CD4-positive, alpha-beta memory T cell (primary cell): Measurements from ENCODE around the gene SYS1. TPM values are rescaled to one million over a fixed set of nuclear protein-coding genes. Genes with fewer than 3 reads are reported as not detected.

ENCODE experiments used
- CTCF ChIA-PET: fragments of 350-600 bp; sonication (Branson Sonifier 250); formaldehyde crosslinking; loops from one replicate; lab custom pipeline; 2021; ENCODE audit warnings: inconsistent platforms; ENCODE audit not compliant: partially characterized antibody; lab: Charles Lee
- POLR2A ChIA-PET: fragments of 350-600 bp; sonication (Branson Sonifier 250); formaldehyde crosslinking; loops from one replicate; lab custom pipeline; 2021; ENCODE audit not compliant: partially characterized antibody; lab: Charles Lee
- DNase-seq, 5 donors: peaks; one replicate each; pipeline versions ENCODE4 v3.0.0 to v3.0.0-alpha.2; 2020 to 2022; ENCODE audit warnings: mixed read lengths in 1 of 5
- H3K27ac ChIP-seq: one replicate; pipeline ENCODE4 v1.7.0; 2013; ENCODE audit warnings: low read depth, low read length
- H3K27me3 ChIP-seq: 2 replicates; pipeline ENCODE4 v1.7.0; 2013; ENCODE audit warnings: mild to moderate bottlenecking, low read length, moderate library complexity; ENCODE audit not compliant: insufficient read depth
- H3K36me3 ChIP-seq: 2 replicates; pipeline ENCODE4 v1.7.0; 2013; ENCODE audit warnings: mild to moderate bottlenecking, low read length, moderate library complexity; ENCODE audit not compliant: insufficient read depth
- H3K4me1 ChIP-seq: 2 replicates; pipeline ENCODE4 v1.7.0; 2013; ENCODE audit warnings: mild to moderate bottlenecking, low read length, moderate library complexity; ENCODE audit not compliant: insufficient read depth
- H3K4me3 ChIP-seq, 2 donors: one replicate each; pipeline ENCODE4 v1.7.0; 2013; ENCODE audit warnings: low read length in 2 of 2, mild to moderate bottlenecking in 1 of 2
- H3K9me3 ChIP-seq, 2 donors: one replicate each; pipeline ENCODE4 v1.7.0; 2013; ENCODE audit warnings: low read length in 2 of 2, control low read depth in 1 of 2; ENCODE audit not compliant: control insufficient read depth in 1 of 2
- H3K27ac Mint-ChIP-seq, 7 donors: one replicate each; pipeline ENCODE4 v1.8.0; 2020 to 2021; ENCODE audit warnings: mixed read lengths in 7 of 7, mild to moderate bottlenecking in 6 of 7, inconsistent platforms in 3 of 7, moderate library complexity in 3 of 7
- H3K27me3 Mint-ChIP-seq, 2 donors: one replicate each; pipeline ENCODE4 v1.8.0; 2020 to 2021; ENCODE audit warnings: mixed read lengths in 2 of 2
- H3K36me3 Mint-ChIP-seq, 2 donors: one replicate each; pipeline ENCODE4 v1.8.0; 2020 to 2021; ENCODE audit warnings: mixed read lengths in 2 of 2, inconsistent platforms in 1 of 2, mild to moderate bottlenecking in 1 of 2
- H3K4me1 Mint-ChIP-seq, 4 donors: one replicate each; pipeline ENCODE4 v1.8.0; 2020 to 2021; ENCODE audit warnings: mixed read lengths in 4 of 4, mild to moderate bottlenecking in 1 of 4
- H3K4me3 Mint-ChIP-seq, 8 donors: one replicate each; pipeline ENCODE4 v1.8.0; 2020 to 2021; ENCODE audit warnings: mixed read lengths in 8 of 8, mild to moderate bottlenecking in 7 of 8, moderate library complexity in 6 of 8, inconsistent platforms in 3 of 8
- H3K9me3 Mint-ChIP-seq, 8 donors: one replicate each; pipeline ENCODE4 v1.8.0; 2020 to 2021; ENCODE audit warnings: mixed read lengths in 8 of 8, mild to moderate bottlenecking in 5 of 8, inconsistent platforms in 3 of 8, moderate library complexity in 1 of 8
- intact Hi-C: fragments of 100-400 bp; cut with micrococcal nuclease; formaldehyde crosslinking; loops from one replicate; pipeline ENCODE4 v1.15.1; 2023
- polyA plus RNA-seq, 2 donors: library from polyadenylated mRNA; unstranded; fragments of 300-500 nt; fragmentation: Illumina TruSeq; gene quantifications; one replicate each; pipeline ENCODE4 v1.2.3, GENCODE V29; 2021
- total RNA-seq, 2 experiments: library from RNA; stranded (reverse); gene quantifications; one replicate each; pipeline ENCODE4 v1.2.3, GENCODE V29; 2021

SYS1 gene
- total and polyA plus RNA-seq, 4 experiments from 2014 or later, result 24.7 to 56.6 (median 43.3) TPM

DNA sequence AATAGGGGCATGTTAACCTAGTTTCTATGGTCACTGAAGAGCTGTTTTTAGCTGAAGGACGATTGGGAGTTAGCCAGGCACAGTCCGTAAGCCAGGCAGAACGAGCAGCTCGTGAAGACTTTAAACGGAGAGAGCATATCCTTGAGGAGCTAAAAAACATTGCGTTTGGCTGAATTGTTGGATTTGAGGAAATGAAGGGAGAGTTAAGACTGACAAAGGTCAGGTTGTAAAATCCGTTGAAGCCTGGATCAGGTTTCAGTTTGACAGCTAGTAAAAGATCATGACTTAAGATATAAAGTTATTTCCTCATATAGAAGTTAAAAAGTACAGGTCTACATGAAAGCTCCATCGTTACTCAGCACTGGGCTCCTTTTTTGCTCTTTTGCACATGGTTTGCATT lies 47.9 kb downstream of the SYS1 start:
- Mint-ChIP-seq H3K27ac (peak overlapping the region in 1 of 7 donors; percentile 41), H3K4me1 (peaks cover 14 to 27% (median 17%) of the 10 kb centered on the region in 4 donors), H3K4me3 (peak overlapping the region in 1 of 8 donors; percentile 32), H3K9me3 (no peaks in the 10 kb centered on the region), H3K36me3 (peaks cover 3 to 16% of the 10 kb centered on the region in 2 donors), H3K27me3 (no peaks in the 10 kb centered on the region)
- ChIA-PET POLR2A (interaction anchor here (1.6 to 3.8 kb wide), 2 partner anchors 37 to 48 kb away, joined by 4 to 15 read pairs; partner anchors contain the start of gene SYS1), CTCF (interaction anchor here (0.8 to 3.9 kb wide), 6 partner anchors 9 to 47 kb away, joined by 3 to 18 read pairs (median 5); partner anchors contain the start of gene SYS1)
- no peak overlapping the region for H3K27ac ChIP-seq
- intact Hi-C loops, result no loop called here
- DNase-seq, result no peak
- no peaks in the 10 kb centered on the region for H3K27me3 ChIP-seq
- H3K36me3 ChIP-seq, result no peaks in the 10 kb centered on the region
- no peaks in the 10 kb centered on the region for H3K9me3 ChIP-seq
- no peak overlapping the region for H3K4me3 ChIP-seq
- H3K4me1 ChIP-seq, result peaks cover 20% of the 10 kb centered on the region

DNA sequence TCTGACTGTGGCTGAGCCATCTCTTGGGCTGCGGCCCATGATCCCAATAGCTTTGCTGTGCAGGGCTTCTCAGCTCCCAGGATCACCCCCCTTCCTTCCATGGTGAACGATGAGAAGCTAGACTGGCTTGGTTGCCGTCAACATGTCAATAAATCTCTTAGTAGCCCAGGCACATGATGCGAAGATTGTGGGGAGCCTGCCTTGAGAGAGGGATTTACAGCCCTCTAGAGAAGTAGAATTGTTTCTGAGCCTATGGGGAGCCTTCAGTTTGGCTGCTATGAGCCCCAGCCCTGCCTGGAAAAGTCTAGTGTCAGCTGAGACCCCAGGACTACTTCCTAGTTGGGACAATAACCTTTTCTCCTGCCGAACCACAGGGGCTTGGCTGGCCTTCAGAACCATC lies 49.7 kb downstream of the SYS1 start:
- H3K4me3 ChIP-seq, result no peak overlapping the region
- ChIA-PET POLR2A (interaction anchor here (1.2 to 3.8 kb wide), 3 partner anchors 8 to 49 kb away, joined by 4 to 15 read pairs (median 10); partner anchors contain the start of gene SYS1), CTCF (interaction anchor here (0.9 to 3.9 kb wide), 5 partner anchors 10 to 49 kb away, joined by 3 to 18 read pairs (median 11); partner anchors contain the start of gene SYS1)
- H3K4me1 Mint-ChIP-seq, result peaks cover 15 to 40% (median 25%) of the 10 kb centered on the region in 4 donors
- H3K4me1 ChIP-seq, result peaks cover 22% of the 10 kb centered on the region
- peaks cover 3 to 24% of the 10 kb centered on the region in 2 donors for H3K36me3 Mint-ChIP-seq
- H3K27me3 ChIP-seq, result no peaks in the 10 kb centered on the region
- H3K4me3 Mint-ChIP-seq, result peak overlapping the region in 1 of 8 donors; percentile 12
- H3K9me3 ChIP-seq, result no peaks in the 10 kb centered on the region
- H3K9me3 Mint-ChIP-seq, result no peaks in the 10 kb centered on the region
- intact Hi-C loops, result no loop called here
- no peak overlapping the region for H3K27ac ChIP-seq
- H3K36me3 ChIP-seq, result no peaks in the 10 kb centered on the region
- no peak for DNase-seq
- peak overlapping the region in 4 of 7 donors; percentile 15 to 79 (median 60) for H3K27ac Mint-ChIP-seq
- H3K27me3 Mint-ChIP-seq, result no peaks in the 10 kb centered on the region

DNA sequence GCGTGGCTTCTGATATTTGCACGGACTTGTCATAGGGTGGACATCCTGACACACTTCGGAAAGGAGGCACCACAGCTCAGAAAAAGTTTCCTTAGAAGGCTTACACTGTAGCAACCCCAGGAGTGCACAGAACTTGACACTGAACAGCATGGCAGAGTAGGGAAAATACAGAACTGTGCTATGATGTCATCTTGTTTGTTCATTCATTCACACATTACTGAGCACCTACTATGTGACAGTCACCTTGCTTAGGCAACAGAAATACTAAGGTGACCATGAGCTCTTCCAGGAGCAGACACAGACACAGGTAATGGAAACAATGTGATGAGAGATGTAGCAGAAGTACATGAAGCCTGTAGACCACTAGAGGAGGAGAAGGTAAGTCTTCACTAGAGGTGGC lies 50.5 kb downstream of the SYS1 start:
- intact Hi-C loops, result no loop called here

DNA sequence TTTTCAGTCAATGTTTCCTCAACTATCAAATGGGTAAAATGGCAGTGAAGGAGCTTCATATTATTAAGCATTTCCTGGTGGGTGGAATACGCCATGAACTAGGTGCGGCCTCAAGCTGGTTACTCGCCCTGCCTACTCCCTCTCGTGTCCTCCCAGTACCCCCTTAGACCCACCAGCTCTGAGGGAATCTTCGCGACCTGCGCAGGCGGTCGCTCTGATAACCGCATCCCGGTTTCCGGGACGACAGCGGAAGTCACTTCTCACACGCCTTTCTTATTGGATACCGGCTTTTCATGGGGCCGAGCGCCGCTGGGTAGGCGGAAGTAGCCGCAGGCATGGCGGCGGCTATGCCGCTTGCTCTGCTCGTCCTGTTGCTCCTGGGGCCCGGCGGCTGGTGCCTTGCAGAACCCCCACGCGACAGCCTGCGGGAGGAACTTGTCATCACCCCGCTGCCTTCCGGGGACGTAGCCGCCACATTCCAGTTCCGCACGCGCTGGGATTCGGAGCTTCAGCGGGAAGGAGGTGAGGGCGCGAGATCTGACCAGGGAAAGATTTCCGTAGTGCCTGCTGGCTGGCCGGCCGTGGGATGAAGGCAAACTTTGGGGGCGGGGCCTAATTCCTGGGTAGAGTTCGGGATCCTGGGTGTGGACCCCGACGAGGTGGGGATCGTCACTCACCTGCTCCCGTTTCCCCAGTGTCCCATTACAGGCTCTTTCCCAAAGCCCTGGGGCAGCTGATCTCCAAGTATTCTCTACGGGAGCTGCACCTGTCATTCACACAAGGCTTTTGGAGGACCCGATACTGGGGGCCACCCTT lies 53.1 kb downstream of the SYS1 start, which contains the start of gene PIGT:
PIGT (plus strand) TSS at position 320 of the 816 bp plus-strand sequence; CDS start at position 336, 16 bp downstream.
- Mint-ChIP-seq H3K36me3 (peaks cover 20 to 48% of the 10 kb centered on the region in 2 donors), H3K27ac (peak within 1 kb of the TSS; percentile 96 to 99 (median 98)), H3K27me3 (no peaks in the 10 kb centered on the region), H3K9me3 (no peaks in the 10 kb centered on the region), H3K4me3 (peak within 1 kb of the TSS; percentile 95 to 99 (median 96)), H3K4me1 (peaks cover 23 to 51% (median 35%) of the 10 kb centered on the region in 4 donors)
- Histone ChIP-seq H3K9me3 (no peaks in the 10 kb centered on the region), H3K27me3 (no peaks in the 10 kb centered on the region), H3K27ac (peak within 1 kb of the TSS; percentile 91), H3K4me3 (peak within 1 kb of the TSS; percentile 51 to 87), H3K4me1 (peaks cover 27% of the 10 kb centered on the region), H3K36me3 (peaks cover 29% of the 10 kb centered on the region)
- intact Hi-C loops, result loop anchor here (1.0 kb wide), 4 partner anchors 9 to 53 kb away; partner anchors contain the start of gene SYS1
- peak; percentile 91 to 96 (median 93) for DNase-seq
- CTCF ChIA-PET, result interaction anchor here (0.7 to 3.9 kb wide), 11 partner anchors 9 to 383 kb away, joined by 3 to 31 read pairs (median 4); partner anchors contain the start of gene SYS1
- POLR2A ChIA-PET, result interaction anchor here (0.9 to 6.7 kb wide), 13 partner anchors 10 to 555 kb away, joined by 3 to 121 read pairs (median 6); partner anchors contain the start of genes PCIF1, SDC4, SYS1 and ZNF335

More for the DNA sequence above, 50.5 kb downstream of the SYS1 start:
- no peak for DNase-seq
- no peak overlapping the region for H3K27ac ChIP-seq
- no peak overlapping the region for H3K4me3 ChIP-seq
- H3K4me1 Mint-ChIP-seq, result peaks cover 21 to 43% (median 31%) of the 10 kb centered on the region in 4 donors
- no peaks in the 10 kb centered on the region for H3K27me3 Mint-ChIP-seq
- peak overlapping the region in 4 of 7 donors; percentile 1 to 77 (median 62) for H3K27ac Mint-ChIP-seq
- CTCF ChIA-PET, result interaction anchor here (0.9 to 3.9 kb wide), 4 partner anchors 10 to 50 kb away, joined by 3 to 18 read pairs (median 8); partner anchors contain the start of gene SYS1
- no peaks in the 10 kb centered on the region for H3K9me3 Mint-ChIP-seq
- peaks cover 4% of the 10 kb centered on the region for H3K36me3 ChIP-seq
- peak overlapping the region in 1 of 8 donors; percentile 2 for H3K4me3 Mint-ChIP-seq
- H3K9me3 ChIP-seq, result no peaks in the 10 kb centered on the region
- peaks cover 10 to 32% of the 10 kb centered on the region in 2 donors for H3K36me3 Mint-ChIP-seq
- no peaks in the 10 kb centered on the region for H3K27me3 ChIP-seq
- peaks cover 27% of the 10 kb centered on the region for H3K4me1 ChIP-seq
- POLR2A ChIA-PET, result interaction anchor here (1.2 to 3.8 kb wide), 3 partner anchors 9 to 50 kb away, joined by 4 to 15 read pairs (median 10); partner anchors contain the start of gene SYS1

DNA sequence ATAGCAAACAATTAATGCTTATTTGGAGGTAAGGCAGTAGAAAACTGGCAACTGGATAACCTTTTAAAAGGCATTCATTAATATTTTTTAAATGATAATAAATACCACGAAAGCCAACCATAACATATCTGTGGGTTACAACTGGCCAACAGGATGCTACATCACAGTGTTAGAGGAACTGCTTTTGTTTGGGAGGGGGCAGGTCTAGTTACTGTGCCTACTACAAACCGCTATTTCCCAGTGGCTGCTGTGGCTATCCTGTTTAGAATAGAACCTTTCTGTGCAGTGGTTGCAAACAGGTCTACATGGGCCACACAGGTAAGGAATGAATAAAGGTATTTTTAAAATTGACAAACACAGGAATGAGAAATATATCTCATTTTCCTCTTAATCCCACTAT lies 54.0 kb downstream of the SYS1 start:
- Histone ChIP-seq H3K27ac (peak overlapping the region; percentile 91), H3K27me3 (no peaks in the 10 kb centered on the region), H3K36me3 (peaks cover 36% of the 10 kb centered on the region), H3K9me3 (no peaks in the 10 kb centered on the region), H3K4me1 (peaks cover 27% of the 10 kb centered on the region), H3K4me3 (peak overlapping the region; percentile 51 to 87)
- POLR2A ChIA-PET, result interaction anchor here (1.8 to 6.7 kb wide), 6 partner anchors 11 to 554 kb away, joined by 5 to 121 read pairs (median 36); partner anchors contain the start of genes SYS1 and ZNF335
- Mint-ChIP-seq H3K36me3 (peaks cover 28 to 54% of the 10 kb centered on the region in 2 donors), H3K27ac (peak overlapping the region; percentile 68 to 99 (median 98)), H3K9me3 (no peaks in the 10 kb centered on the region), H3K4me3 (peak overlapping the region; percentile 95 to 99 (median 96)), H3K4me1 (peaks cover 23 to 51% (median 35%) of the 10 kb centered on the region in 4 donors), H3K27me3 (no peaks in the 10 kb centered on the region)
- intact Hi-C loops, result loop anchor here (1.0 kb wide), 3 partner anchors 20 to 54 kb away; partner anchors contain the start of gene SYS1
- CTCF ChIA-PET, result interaction anchor here (1.8 to 3.9 kb wide), 5 partner anchors 10 to 54 kb away, joined by 4 to 31 read pairs (median 19); partner anchors contain the start of gene SYS1
- no peak for DNase-seq
